Body of pancreas (tissue), 4 donors: ENCODE measurements around the gene MAGEF1. TPM values are rescaled to one million over a fixed set of nuclear protein-coding genes. Genes with fewer than 3 reads are reported as not detected.

Experiments used
- ATAC-seq: fragments of 150-250 bp; one replicate; pipeline ENCODE4 v1.9.1; 2016
- DNase-seq, 4 donors: peaks; one replicate each; pipeline ENCODE4 v3.0.0-alpha.2; 2019
- H3K27ac ChIP-seq, 4 donors: fragments of 200-600 bp; sonication (generic); 1 replicate in 3 of 4; 2 replicates in 1 of 4; pipeline versions ENCODE4 v1.5.1 to v1.6.1; 2016 to 2019; ENCODE audit warnings: mild to moderate bottlenecking in 1 of 4, mixed read lengths in 1 of 4, moderate library complexity in 1 of 4
- H3K27me3 ChIP-seq, 2 donors: fragments of 200-600 bp; sonication (generic); one replicate each; pipeline ENCODE4 v1.6.0; 2016; ENCODE audit warnings: mild to moderate bottlenecking in 1 of 2
- H3K36me3 ChIP-seq, 2 donors: fragments of 200-600 bp; sonication (generic); replicated peaks in 1 of 2; 2 replicates each; pipeline ENCODE4 v1.5.1; 2016; ENCODE audit warnings: low read depth in 2 of 2; ENCODE audit not compliant: insufficient read depth in 1 of 2
- H3K4me1 ChIP-seq: fragments of 200-600 bp; sonication (generic); one replicate; pipeline ENCODE4 v1.6.0; 2016
- H3K4me3 ChIP-seq, 2 donors: fragments of 200-600 bp; sonication (generic); 1 replicate in 1 of 2; 2 replicates in 1 of 2; pipeline ENCODE4 v1.5.1; 2016 to 2019
- H3K9me3 ChIP-seq, 3 donors: fragments of 200-600 bp; sonication (generic); 1 replicate in 2 of 3; 2 replicates in 1 of 3; pipeline ENCODE4 v1.5.1; 2016
- POLR2A ChIP-seq, 3 donors: fragments of 450-650 bp; IDR thresholded peaks; one replicate each; pipeline ENCODE4 v1.6.1; 2016; ENCODE audit warnings: antibody characterized with exemption in 3 of 3, mild to moderate bottlenecking in 2 of 3
- WGBS, 2 donors: methylation state at CpG; one replicate each; pipeline ENCODE4 v1.1.5; 2017; 5-methylcytosine and 5-hydroxymethylcytosine counted together
- intact Hi-C: fragments of 100-400 bp; cut with DNase I; formaldehyde crosslinking; loops from one replicate; pipeline ENCODE4 v1.15.1; 2023
- total RNA-seq, 2 donors: library from RNA; depleted of rRNA; stranded (reverse); fragments of >200 nt; gene quantifications; one replicate each; pipeline ENCODE4 v1.1.0, GENCODE V29; 2016
- TF ChIP-seq, protein P1 (sequence below), 7 experiments: fragments of 450-650 bp in 4 of 7; fragments of 200-600 bp in 3 of 7; sonication (generic) in 3 of 7; IDR thresholded peaks; one replicate each; pipeline ENCODE4 v1.5.1; 2016 to 2019; ENCODE audit warnings: antibody characterized with exemption in 7 of 7

MAGEF1 gene
- total RNA-seq, 2 donors from 2014 or later: 21.8 to 31.1 TPM

- H3K36me3 ChIP-seq: no peaks in the 10 kb centered on the region
- H3K9me3 ChIP-seq: no peaks in the 10 kb centered on the region
- TF ChIP-seq, protein P1, sequence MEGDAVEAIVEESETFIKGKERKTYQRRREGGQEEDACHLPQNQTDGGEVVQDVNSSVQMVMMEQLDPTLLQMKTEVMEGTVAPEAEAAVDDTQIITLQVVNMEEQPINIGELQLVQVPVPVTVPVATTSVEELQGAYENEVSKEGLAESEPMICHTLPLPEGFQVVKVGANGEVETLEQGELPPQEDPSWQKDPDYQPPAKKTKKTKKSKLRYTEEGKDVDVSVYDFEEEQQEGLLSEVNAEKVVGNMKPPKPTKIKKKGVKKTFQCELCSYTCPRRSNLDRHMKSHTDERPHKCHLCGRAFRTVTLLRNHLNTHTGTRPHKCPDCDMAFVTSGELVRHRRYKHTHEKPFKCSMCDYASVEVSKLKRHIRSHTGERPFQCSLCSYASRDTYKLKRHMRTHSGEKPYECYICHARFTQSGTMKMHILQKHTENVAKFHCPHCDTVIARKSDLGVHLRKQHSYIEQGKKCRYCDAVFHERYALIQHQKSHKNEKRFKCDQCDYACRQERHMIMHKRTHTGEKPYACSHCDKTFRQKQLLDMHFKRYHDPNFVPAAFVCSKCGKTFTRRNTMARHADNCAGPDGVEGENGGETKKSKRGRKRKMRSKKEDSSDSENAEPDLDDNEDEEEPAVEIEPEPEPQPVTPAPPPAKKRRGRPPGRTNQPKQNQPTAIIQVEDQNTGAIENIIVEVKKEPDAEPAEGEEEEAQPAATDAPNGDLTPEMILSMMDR (IDR thresholded peaks at IDR 0.05): no peak
- TF ChIP-seq POLR2A (IDR thresholded peaks at IDR 0.05): no peak
- DNase-seq: no peak
- no peak overlapping the region for H3K4me3 ChIP-seq
- peaks cover 1% of the 10 kb centered on the region for H3K4me1 ChIP-seq
- H3K27ac ChIP-seq: no peak overlapping the region
- ATAC-seq: no peak
- intact Hi-C loops: loop anchor here (10.0 kb wide), 2 partner anchors 57 to 143 kb away; no protein-coding TSS in a partner anchor
- WGBS, 2 donors: 79% methylated on average over 8 of the region's 8 CpGs
- H3K27me3 ChIP-seq: no peaks in the 10 kb centered on the region
Measured at GRCh38 chr3:184717399-184717983, 5.6 kb upstream of the MAGEF1 start.

- 80 to 87% methylated on average over 20 of the region's 20 CpGs for WGBS, 2 donors
- Histone ChIP-seq H3K9me3 (no peaks in the 10 kb centered on the region), H3K4me1 (peaks cover 3% of the 10 kb centered on the region), H3K27me3 (no peaks in the 10 kb centered on the region), H3K4me3 (no peak overlapping the region), H3K27ac (peak overlapping the region in 1 of 4 donors; percentile 14), H3K36me3 (no peaks in the 10 kb centered on the region)
- TF ChIP-seq, protein P1 (IDR thresholded peaks at IDR 0.05): no peak
- no peak for TF ChIP-seq POLR2A (IDR thresholded peaks at IDR 0.05)
- DNase-seq (peak in 1 of 4 donors; percentile 24), ATAC-seq (no peak)
- intact Hi-C loops: loop anchor here (10.0 kb wide), 2 partner anchors 58 to 142 kb away; no protein-coding TSS in a partner anchor
Measured at GRCh38 chr3:184716622-184717398, 4.9 kb upstream of the MAGEF1 start.

DNA sequence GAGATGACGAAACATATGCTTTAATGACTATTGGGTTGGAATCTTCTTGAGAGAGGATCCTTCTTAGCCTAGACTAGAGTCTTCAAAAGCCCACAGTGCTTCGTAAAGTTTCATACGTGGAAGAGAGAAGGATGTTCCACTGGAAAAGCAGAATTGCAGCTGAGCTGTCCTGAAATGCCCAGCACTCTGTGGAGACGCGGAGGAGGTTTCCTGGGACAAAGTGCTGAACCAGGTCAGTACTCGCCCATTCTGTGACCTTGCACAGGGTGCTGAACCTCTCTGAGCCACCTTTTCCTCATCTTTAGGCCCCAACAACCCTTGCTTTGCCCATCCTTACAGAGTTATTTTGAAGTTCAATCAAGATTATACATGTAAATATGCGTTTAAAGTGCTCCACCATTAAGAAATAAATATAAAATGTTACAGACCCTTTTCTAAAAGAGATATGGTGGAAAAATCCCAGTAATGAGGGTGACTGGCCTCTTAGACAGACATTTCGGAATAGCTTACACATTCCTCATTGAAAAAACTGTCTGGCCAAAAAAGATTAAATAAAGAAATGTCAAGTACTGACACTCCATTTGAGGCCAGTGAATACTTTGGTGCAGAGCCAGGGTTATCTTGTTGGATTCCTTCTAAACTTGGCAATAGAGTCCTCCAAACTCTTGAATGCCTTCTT is 4.2 kb upstream of the MAGEF1 start:
- TF ChIP-seq, protein P1 (IDR thresholded peaks at IDR 0.05): no peak
- no peak for TF ChIP-seq POLR2A (IDR thresholded peaks at IDR 0.05)
- Histone ChIP-seq H3K27me3 (no peaks in the 10 kb centered on the region), H3K4me3 (no peak overlapping the region), H3K4me1 (peaks cover 3% of the 10 kb centered on the region), H3K9me3 (no peaks in the 10 kb centered on the region), H3K27ac (peak overlapping the region in 1 of 4 donors; percentile 14), H3K36me3 (no peaks in the 10 kb centered on the region)
- DNase-seq (no peak), ATAC-seq (no peak)
- intact Hi-C loops: loop anchor here (10.0 kb wide), 2 partner anchors 59 to 141 kb away; no protein-coding TSS in a partner anchor
- 82 to 88% methylated on average over 8 of the region's 8 CpGs for WGBS, 2 donors

GRCh38 chr3:184713521-184713920 is 1.7 kb upstream of the MAGEF1 start:
- intact Hi-C loops: loop anchor here (10.0 kb wide), 2 partner anchors 61 to 139 kb away; no protein-coding TSS in a partner anchor
- H3K9me3 ChIP-seq: no peaks in the 10 kb centered on the region
- 63 to 83% methylated on average over 2 of the region's 2 CpGs for WGBS, 2 donors
- no peak for DNase-seq
- no peak overlapping the region for H3K4me3 ChIP-seq
- ATAC-seq: no peak
- TF ChIP-seq POLR2A (IDR thresholded peaks at IDR 0.05): no peak
- TF ChIP-seq, protein P1 (IDR thresholded peaks at IDR 0.05): no peak
- H3K4me1 ChIP-seq: peaks cover 18% of the 10 kb centered on the region
- H3K36me3 ChIP-seq: no peaks in the 10 kb centered on the region
- no peaks in the 10 kb centered on the region for H3K27me3 ChIP-seq
- H3K27ac ChIP-seq: no peak overlapping the region
